CD4-positive, alpha-beta T cell treated with Interleukin-6 for 4 hours (primary cell): ENCODE results near the gene SDF2.
A peak's percentile ranks its signal among the peaks of the same experiment; 100 is the strongest.

Experiments
- DNase-seq: peaks from one replicate; pipeline ENCODE4 v3.0.0-alpha.2; 2020; ENCODE audit warnings: mixed read lengths

The SDF2 gene, protein sequence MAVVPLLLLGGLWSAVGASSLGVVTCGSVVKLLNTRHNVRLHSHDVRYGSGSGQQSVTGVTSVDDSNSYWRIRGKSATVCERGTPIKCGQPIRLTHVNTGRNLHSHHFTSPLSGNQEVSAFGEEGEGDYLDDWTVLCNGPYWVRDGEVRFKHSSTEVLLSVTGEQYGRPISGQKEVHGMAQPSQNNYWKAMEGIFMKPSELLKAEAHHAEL

GRCh38 chr17:28661635-28662526 lies at the start of gene SDF2, which contains the start of gene SUPT6H:
TSS of gene SDF2 (minus strand) at chr17:28661906. CDS start at chr17:28661876, 30 bp downstream.
TSS of gene SUPT6H (plus strand) at chr17:28662205. CDS start at chr17:28673402, 11,197 bp downstream.
- peak; percentile 93 for DNase-seq

- peak; percentile 93 for DNase-seq
Measured at GRCh38 chr17:28710861-28711722, 49.4 kb upstream of the SDF2 start.

GRCh38 chr17:28707339-28707720 lies 45.6 kb upstream of the SDF2 start:
- DNase-seq: no peak

DNA sequence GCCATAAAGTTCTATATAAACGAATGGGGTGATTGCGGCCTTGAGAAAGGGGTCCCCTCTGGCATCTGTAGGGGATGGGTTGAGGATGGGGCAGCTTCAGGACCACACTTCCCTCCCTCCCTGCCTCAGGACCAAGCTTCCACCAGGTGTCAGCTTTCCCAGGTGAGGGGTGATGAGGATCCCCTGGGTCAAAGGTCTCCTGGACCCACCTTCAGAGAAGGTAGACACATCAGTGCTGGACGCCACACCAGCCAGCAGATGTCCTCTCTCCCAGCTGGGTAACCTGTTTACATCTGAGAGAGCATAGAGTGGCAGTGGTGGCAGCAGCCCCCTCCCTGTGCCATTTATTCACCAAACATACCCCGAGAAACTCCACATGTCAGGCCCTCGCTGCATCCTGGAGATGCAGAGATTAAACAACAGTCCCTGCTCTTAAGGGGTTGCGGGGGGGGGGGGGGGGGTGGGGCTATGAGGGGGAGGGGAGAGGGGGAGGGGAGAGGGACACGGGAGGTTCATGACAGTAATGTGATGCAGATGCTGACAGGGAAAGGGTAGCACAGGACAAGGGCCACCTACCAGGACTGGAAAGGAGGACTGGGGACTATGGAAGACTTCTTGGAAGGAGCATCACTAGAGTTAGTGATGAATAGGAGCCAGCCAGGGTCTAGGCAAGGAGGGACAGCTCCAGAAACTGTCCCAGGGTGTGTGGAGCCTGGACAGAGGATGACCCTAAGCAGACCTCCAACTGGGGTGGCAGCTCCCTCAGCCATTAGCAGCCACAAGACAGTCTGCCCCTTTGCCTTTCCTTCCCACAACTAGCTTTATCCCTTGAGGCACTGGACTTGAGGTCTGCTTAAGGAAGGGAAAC lies 45.0 kb upstream of the SDF2 start:
- no peak for DNase-seq

DNA sequence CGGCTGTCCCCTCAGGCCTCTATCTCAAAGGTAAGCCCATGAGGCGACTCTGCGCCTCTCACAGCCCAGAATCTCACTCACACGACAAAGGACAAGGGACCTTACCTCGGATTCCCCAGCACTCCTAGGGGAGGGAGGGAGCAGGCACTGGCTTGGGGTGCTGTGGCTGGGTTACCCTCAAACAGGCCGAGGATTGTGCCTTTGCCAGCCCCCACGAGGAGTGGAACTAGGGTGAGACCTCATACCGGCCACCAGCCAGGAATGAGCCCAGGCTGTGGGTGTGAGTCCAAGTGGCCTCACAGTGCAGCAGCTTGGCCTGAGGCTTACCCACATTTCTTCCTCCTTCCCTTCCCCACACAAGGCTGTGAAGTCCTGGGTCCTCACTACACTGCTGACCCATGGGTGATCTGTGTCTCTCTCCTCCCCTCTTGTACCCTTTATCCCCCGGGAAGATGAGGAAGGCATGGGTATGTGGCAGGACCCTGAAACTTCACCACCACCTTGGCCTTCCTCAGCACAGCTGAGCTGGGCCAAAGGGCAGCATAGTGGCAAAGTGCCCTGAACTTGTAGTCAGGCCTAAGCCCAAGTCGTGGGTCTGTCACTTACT lies 44.1 kb upstream of the SDF2 start:
- DNase-seq: no peak

GRCh38 chr17:28705074-28705659 lies 43.5 kb upstream of the SDF2 start:
- no peak for DNase-seq

DNA sequence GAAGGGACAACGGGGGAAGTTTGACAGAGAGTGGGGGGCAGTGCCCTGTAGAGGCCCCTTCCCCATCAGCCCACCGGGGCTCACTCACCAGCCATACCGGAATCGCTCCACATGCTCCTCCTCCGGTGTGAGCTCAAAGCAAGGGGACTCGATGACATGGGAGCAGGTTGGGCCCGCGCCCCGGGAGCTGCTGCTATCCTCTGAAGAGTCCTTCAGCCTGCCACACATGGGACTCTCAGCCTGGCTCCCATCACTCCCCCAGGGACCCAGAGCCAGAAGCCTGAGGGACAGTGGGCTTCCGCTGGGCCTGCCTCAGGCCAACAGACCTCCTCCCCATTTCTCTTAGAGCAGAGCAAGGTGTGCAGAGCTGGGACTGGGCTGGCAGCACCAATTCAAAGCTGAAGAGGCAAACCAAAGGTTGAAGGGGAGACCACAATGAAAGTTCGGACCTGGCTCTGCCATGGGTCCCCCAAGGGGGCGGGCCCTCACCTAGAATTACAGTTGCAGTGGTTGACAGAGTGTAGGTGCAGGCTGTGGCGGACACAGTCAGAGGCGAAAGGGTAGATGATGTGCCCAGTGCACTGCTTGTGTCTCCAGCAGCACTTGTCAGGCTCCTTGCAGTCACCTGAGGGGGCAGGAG lies 42.6 kb upstream of the SDF2 start:
- no peak for DNase-seq

DNA sequence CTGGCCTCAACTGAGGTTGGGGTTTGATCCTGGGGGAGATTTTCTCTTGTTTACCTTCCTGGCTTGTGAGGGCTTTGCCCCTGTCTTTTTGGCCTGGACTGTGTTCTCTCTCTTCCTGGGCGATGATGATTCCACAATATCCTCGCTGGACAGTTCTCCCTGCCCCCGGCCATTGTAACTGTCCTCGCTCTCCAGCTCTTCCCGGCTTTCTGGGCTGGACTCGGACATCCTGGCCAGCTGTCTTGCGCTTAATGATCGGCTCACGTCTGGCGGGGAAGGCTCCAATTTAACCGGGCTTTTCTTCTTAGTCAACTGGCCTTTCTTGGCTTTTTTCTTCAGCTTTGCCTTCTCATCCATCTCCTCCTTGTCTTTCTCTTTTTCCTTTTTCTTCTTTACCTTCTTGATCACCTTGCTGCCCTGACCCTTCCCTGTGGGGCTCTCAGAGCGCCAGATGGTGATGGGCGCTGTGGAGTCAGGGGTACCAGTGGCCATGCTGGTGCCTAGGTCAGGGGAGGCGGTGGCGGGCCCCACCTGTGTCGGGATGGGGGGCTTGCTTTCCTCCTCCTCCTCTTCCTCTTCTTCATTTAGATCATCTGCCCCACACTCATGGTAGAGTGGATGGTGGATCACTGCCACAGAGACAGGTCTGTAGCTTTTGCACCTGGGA lies 42.0 kb upstream of the SDF2 start:
- no peak for DNase-seq

DNA sequence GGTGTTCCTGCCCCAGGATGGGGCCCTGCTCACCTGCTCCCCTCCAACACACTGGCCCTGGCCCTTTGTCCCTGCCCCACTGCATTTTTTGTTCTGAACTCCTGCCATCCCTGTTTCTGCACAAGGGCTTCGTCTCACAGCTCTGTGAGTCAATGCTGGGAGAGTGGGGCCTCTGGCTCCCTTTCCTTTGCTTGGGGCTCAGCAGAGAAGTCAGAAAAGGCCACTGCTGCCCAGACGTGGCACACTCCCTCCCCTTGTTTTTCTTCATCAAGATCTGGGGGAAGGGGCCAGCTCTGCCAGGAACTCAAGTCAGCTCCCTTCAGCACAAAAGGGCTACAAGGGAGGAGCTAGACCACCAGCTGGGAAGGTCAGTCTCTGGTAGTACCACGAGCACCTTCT lies 41.0 kb upstream of the SDF2 start:
- DNase-seq: no peak

DNA sequence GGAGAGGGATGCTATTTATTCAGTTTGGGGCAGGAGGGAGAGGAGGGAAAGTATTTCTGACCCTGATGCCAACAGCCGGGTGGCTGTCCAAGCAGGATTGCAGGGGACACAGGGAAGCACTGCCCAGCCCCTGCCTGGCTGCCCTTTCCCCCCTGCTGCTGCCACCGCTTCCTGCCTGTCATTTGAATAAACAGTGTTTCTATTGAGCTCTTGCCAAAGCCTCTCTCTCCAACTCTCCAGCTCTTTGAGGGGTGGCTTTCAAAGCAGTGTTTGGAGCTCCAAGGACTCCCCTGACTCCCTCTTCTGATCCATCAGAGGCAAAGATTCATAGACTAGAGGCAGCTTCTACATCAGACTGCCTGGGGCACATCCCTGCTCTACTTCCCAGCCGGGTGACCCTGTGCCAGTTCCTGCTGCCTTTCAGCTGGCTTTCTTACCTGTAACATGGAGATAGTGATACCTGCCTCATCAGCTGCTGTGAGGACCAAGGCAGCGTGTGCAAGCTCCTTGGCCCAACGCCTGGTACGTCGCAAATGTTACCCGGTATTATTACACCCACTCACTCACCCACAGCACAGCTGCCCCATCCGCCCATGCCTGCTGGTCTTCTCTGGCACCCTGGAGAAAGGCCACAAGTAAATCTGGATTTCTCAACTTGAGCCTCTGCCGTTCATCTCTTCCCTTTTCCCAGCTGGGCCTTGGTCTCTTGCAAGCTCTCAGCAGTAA lies 40.5 kb upstream of the SDF2 start:
- DNase-seq: no peak

- no peak for DNase-seq
Measured at GRCh38 chr17:28700830-28701492, 39.3 kb upstream of the SDF2 start.

- DNase-seq: no peak
Measured at GRCh38 chr17:28700278-28700677, 38.6 kb upstream of the SDF2 start.

- DNase-seq: no peak
Measured at GRCh38 chr17:28698253-28698941, 36.7 kb upstream of the SDF2 start.

GRCh38 chr17:28693869-28694268 lies 32.2 kb upstream of the SDF2 start:
- no peak for DNase-seq

GRCh38 chr17:28689011-28689410 lies 27.3 kb upstream of the SDF2 start:
- no peak for DNase-seq

DNA sequence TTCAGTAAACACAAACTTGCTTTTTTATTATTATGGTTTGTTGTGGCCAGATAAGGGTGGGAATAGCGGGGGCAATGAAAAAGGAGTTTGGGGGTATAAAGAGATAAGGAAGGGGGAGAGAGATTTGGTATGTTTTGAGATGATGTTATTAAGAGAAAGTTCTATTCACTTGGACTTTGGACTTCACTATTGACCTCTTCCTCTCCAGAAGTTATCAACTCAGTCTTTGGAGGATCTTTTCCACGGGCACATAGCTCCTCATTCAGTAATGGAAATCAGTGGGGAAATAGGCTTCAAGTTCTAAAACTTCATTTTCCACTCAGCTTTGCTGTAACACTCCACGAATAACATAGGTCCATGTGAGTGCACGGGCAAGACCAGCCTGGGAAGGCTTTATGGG lies 26.8 kb upstream of the SDF2 start:
- DNase-seq: no peak

DNA sequence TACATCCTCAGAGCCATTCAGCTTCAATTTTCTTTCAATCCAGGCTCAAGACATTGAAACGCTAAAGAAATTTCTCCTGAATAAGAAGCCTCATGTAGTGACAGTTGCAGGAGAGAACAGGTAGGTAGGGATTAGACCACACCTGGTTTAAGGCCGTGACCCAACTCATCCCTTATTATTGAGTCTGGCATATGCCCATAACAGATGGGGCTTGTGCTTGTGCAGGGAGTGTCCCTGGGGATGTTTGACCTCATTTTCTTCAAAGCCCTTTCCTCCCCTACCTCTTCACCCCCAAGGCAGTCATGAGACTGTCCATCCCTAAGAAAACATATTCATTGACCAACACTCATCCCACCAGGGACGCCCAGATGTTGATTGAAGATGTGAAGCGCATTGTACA lies 24.6 kb upstream of the SDF2 start:
- no peak for DNase-seq

DNA sequence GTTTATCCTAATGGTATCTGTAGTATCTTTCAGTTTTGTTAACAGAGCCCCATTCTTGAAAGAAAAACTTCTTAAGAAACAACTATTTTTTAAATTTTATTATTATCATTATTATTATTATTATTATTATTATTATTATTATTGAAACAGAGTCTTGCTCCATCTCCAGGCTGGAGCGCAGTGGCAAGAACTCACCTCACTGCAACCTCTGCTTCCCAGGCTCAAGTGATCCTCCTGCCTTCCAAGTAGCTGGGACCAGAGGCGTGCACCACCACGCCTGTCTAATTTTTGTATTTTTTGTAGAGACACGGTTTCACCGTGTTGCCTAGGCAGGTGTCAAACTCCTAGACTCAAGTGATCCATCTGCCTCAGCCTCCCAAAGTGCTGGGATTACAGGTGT lies 23.7 kb upstream of the SDF2 start:
- no peak for DNase-seq
